Measurements from ENCODE around the gene BAIAP2L1.

Gene BAIAP2L1

DNA sequence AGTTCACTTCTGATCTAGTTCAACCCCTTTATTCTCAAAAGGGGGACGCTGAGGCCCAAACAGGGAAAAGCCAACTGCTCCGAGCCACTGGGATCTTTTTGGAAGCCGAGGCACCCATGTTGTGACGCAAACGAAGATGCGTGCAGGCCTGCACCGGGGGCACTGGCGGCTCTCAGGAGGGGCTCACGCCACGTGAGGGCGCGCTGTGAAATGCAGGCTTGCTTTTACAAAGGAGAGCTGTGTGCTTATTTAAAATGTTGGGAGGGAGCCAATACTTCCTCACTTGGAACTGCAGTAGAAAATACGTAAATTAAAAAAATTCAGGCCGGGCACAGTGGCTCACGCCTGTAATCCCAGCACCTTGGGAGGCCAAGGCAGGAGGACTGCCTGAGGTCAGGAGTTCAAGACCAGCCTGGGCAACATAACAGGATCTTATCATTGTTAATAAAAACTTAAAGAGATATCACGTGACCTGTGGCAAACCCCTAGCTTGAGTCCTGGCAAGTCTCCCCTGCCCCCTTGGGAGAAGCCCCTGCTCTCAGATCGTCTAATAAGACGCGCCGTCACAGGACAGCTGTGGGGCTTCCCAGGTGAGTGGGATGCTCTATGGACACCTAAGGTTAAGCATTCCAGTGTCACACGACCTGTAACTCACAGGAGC lies 103.1 kb downstream of the BAIAP2L1 start:
- Histone ChIP-seq H3K27ac (ENCODE audit: low read length) (no peak overlapping the region), H3K36me3 (ENCODE audit: control insufficient read depth, low read depth, low read length) (peaks cover 18% of the 10 kb centered on the region)

GRCh38 chr7:98296833-98297232 lies 104.1 kb downstream of the BAIAP2L1 start:
- H3K4me1 ChIP-seq (ENCODE audit: control insufficient read depth, low read depth, low read length) = peaks cover 3% of the 10 kb centered on the region
- H3K27ac ChIP-seq (ENCODE audit: low read length) = no peak overlapping the region
- H3K27me3 ChIP-seq (ENCODE audit: control insufficient read depth, insufficient read depth, low read length) = no peaks in the 10 kb centered on the region
- peaks cover 26% of the 10 kb centered on the region for H3K36me3 ChIP-seq (ENCODE audit: control insufficient read depth, low read depth, low read length)
- H3K9me3 ChIP-seq (ENCODE audit: control insufficient read depth, low read depth, low read length) = no peaks in the 10 kb centered on the region
- no peak overlapping the region for H3K9ac ChIP-seq (ENCODE audit: low read length)
- no peak overlapping the region for H3K4me3 ChIP-seq (ENCODE audit: low read length)

More for the DNA sequence above, 103.1 kb downstream of the BAIAP2L1 start:
- no peaks in the 10 kb centered on the region for H3K27me3 ChIP-seq (ENCODE audit: control insufficient read depth, insufficient read depth, low read length)
- peaks cover 3% of the 10 kb centered on the region for H3K4me1 ChIP-seq (ENCODE audit: control insufficient read depth, low read depth, low read length)
- no peak overlapping the region for H3K9ac ChIP-seq (ENCODE audit: low read length)
- H3K9me3 ChIP-seq (ENCODE audit: control insufficient read depth, low read depth, low read length) = no peaks in the 10 kb centered on the region
- no peak overlapping the region for H3K4me3 ChIP-seq (ENCODE audit: low read length)

GRCh38 chr7:98295467-98296192 lies 105.3 kb downstream of the BAIAP2L1 start:
- no peaks in the 10 kb centered on the region for H3K9me3 ChIP-seq (ENCODE audit: control insufficient read depth, low read depth, low read length)
- H3K4me3 ChIP-seq (ENCODE audit: low read length) = no peak overlapping the region
- H3K36me3 ChIP-seq (ENCODE audit: control insufficient read depth, low read depth, low read length) = peaks cover 27% of the 10 kb centered on the region
- H3K4me1 ChIP-seq (ENCODE audit: control insufficient read depth, low read depth, low read length) = peaks cover 5% of the 10 kb centered on the region
- no peak overlapping the region for H3K9ac ChIP-seq (ENCODE audit: low read length)
- H3K27ac ChIP-seq (ENCODE audit: low read length) = no peak overlapping the region
- H3K27me3 ChIP-seq (ENCODE audit: control insufficient read depth, insufficient read depth, low read length) = no peaks in the 10 kb centered on the region

DNA sequence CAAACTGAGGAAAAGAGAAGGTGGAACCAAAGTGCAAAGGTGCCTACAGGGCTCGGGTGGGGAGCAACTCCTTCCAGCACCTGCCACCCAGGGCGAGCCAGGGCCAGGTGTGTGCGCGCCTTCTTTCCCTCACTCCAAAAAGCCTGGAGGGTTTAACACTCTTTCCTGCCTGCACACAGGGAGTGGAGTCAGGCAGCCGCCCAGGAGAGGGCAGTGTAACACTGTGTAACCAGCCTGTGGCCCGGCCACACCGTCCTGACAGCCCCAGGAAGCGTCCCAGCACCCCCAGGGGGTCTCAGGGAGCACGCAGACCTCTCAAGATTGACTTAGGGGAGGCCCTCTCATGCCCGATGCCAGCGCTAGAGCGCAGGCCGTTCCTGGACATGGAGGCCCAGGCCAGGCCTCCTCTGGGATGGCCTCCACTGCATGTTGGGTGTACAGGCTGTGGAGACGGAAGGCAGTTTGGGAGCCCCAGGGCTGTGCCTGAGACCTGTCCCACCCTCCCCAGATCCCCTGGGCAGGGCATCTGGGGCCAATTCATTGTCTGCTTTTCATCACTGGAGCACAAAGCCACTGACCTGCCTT lies 106.0 kb downstream of the BAIAP2L1 start:
- H3K9me3 ChIP-seq (ENCODE audit: control insufficient read depth, low read depth, low read length) = no peaks in the 10 kb centered on the region
- no peak overlapping the region for H3K27ac ChIP-seq (ENCODE audit: low read length)
- no peaks in the 10 kb centered on the region for H3K27me3 ChIP-seq (ENCODE audit: control insufficient read depth, insufficient read depth, low read length)
- H3K36me3 ChIP-seq (ENCODE audit: control insufficient read depth, low read depth, low read length) = peaks cover 27% of the 10 kb centered on the region
- peaks cover 5% of the 10 kb centered on the region for H3K4me1 ChIP-seq (ENCODE audit: control insufficient read depth, low read depth, low read length)
- H3K9ac ChIP-seq (ENCODE audit: low read length) = no peak overlapping the region
- no peak overlapping the region for H3K4me3 ChIP-seq (ENCODE audit: low read length)

DNA sequence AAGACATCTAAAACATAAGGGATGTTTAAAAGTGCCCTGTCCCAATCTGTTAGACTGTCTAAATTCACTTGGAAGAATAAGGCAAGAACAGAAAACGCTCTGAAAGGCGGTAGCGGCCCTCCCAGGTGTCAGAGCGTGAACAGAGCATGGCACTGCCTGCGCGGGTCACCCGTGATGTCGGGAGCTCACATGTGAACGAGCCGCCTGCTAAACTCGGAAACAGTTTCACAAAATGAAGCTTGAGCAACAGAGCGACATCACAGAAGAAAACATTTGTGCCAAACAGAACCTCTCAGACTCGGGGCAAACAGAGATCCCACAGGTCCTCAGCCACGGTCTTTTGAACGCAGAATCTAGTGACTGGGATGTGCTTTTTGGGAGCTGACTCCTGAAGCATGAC lies 106.6 kb downstream of the BAIAP2L1 start:
- H3K4me1 ChIP-seq (ENCODE audit: control insufficient read depth, low read depth, low read length) = peaks cover 5% of the 10 kb centered on the region
- H3K36me3 ChIP-seq (ENCODE audit: control insufficient read depth, low read depth, low read length) = peaks cover 27% of the 10 kb centered on the region
- no peak overlapping the region for H3K9ac ChIP-seq (ENCODE audit: low read length)
- H3K27me3 ChIP-seq (ENCODE audit: control insufficient read depth, insufficient read depth, low read length) = no peaks in the 10 kb centered on the region
- H3K4me3 ChIP-seq (ENCODE audit: low read length) = no peak overlapping the region
- H3K27ac ChIP-seq (ENCODE audit: low read length) = no peak overlapping the region
- H3K9me3 ChIP-seq (ENCODE audit: control insufficient read depth, low read depth, low read length) = no peaks in the 10 kb centered on the region

DNA sequence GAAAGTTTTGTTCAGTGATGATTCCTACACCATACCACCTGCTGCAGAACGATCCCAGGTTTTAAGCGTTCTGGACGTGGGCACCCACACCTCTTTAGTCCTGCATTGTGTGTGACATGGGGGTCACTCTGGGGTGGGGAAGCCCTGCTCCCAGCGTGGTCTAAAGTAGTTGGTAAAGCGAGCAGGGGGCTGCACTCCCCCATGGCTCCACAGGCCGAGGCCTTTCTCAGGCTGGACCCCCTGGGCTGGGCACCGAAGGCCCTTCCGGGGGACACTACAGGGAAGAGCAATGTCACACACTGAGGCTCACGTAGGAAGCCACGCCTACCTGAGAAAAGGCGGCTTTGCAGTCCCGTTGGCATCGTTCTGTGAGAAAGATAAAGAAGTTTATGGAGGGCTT lies 107.1 kb downstream of the BAIAP2L1 start:
- no peak overlapping the region for H3K9ac ChIP-seq (ENCODE audit: low read length)
- peaks cover 27% of the 10 kb centered on the region for H3K36me3 ChIP-seq (ENCODE audit: control insufficient read depth, low read depth, low read length)
- no peaks in the 10 kb centered on the region for H3K27me3 ChIP-seq (ENCODE audit: control insufficient read depth, insufficient read depth, low read length)
- H3K9me3 ChIP-seq (ENCODE audit: control insufficient read depth, low read depth, low read length) = no peaks in the 10 kb centered on the region
- peaks cover 5% of the 10 kb centered on the region for H3K4me1 ChIP-seq (ENCODE audit: control insufficient read depth, low read depth, low read length)
- no peak overlapping the region for H3K27ac ChIP-seq (ENCODE audit: low read length)
- no peak overlapping the region for H3K4me3 ChIP-seq (ENCODE audit: low read length)

DNA sequence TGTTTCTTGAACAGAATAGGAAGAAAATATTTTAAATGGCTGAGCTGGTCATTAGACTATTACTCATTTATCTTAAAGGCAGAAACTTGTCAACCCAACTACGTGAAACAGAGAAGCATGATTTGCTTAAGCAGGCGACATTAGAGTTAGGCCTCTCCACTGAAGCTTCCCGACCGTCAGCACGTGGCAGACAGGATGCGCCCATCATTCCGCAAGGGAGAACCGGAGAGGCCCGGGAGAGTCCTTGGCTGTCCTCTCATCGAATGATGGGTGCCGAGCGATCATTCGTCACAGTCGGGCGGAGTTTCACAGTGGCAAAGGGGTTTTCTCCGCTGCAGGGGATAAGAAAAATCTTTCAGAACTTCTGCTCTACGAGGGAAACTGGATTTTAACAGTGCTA lies 107.6 kb downstream of the BAIAP2L1 start:
- Histone ChIP-seq H3K4me3 (ENCODE audit: low read length) (no peak overlapping the region), H3K27ac (ENCODE audit: low read length) (no peak overlapping the region), H3K9me3 (ENCODE audit: control insufficient read depth, low read depth, low read length) (no peaks in the 10 kb centered on the region), H3K36me3 (ENCODE audit: control insufficient read depth, low read depth, low read length) (peaks cover 27% of the 10 kb centered on the region), H3K9ac (ENCODE audit: low read length) (no peak overlapping the region), H3K27me3 (ENCODE audit: control insufficient read depth, insufficient read depth, low read length) (no peaks in the 10 kb centered on the region), H3K4me1 (ENCODE audit: control insufficient read depth, low read depth, low read length) (peaks cover 5% of the 10 kb centered on the region)

- Histone ChIP-seq H3K9ac (ENCODE audit: low read length) (no peak overlapping the region), H3K4me3 (ENCODE audit: low read length) (no peak overlapping the region), H3K27ac (ENCODE audit: low read length) (no peak overlapping the region), H3K27me3 (ENCODE audit: control insufficient read depth, insufficient read depth, low read length) (no peaks in the 10 kb centered on the region), H3K9me3 (ENCODE audit: control insufficient read depth, low read depth, low read length) (no peaks in the 10 kb centered on the region), H3K4me1 (ENCODE audit: control insufficient read depth, low read depth, low read length) (peaks cover 11% of the 10 kb centered on the region), H3K36me3 (ENCODE audit: control insufficient read depth, low read depth, low read length) (peaks cover 27% of the 10 kb centered on the region)
Measured at GRCh38 chr7:98291717-98292116, 109.2 kb downstream of the BAIAP2L1 start.

DNA sequence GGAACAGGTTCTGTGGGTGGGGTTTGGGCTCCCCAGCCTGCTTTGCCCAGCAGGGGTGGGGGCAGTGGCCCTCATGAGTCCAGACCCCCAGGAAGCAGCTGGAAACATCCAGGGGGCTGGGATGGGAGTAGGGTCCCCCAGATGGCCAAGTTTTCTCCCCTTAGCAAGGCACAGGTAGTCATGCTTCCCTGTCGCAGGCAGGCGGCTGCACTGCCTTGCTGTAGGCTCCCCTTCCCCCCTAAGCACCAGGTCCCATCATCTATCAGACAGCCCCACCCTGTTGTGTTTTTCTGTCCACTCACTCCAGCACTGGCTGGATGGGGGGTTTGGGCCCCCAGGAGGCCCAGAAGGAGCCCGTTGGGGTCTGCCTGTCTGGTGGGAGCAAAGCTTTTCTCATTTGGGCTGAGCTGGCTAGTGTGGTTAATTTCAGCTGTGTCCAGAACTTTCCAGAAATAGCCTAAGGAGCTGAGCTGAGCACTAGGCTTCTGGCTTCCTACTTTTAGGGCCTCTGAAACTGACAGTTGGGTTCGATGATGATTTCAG lies 111.5 kb downstream of the BAIAP2L1 start:
- no peak overlapping the region for H3K4me3 ChIP-seq (ENCODE audit: low read length)
- H3K27ac ChIP-seq (ENCODE audit: low read length) = no peak overlapping the region
- no peaks in the 10 kb centered on the region for H3K9me3 ChIP-seq (ENCODE audit: control insufficient read depth, low read depth, low read length)
- no peak overlapping the region for H3K9ac ChIP-seq (ENCODE audit: low read length)
- no peaks in the 10 kb centered on the region for H3K27me3 ChIP-seq (ENCODE audit: control insufficient read depth, insufficient read depth, low read length)
- peaks cover 23% of the 10 kb centered on the region for H3K36me3 ChIP-seq (ENCODE audit: control insufficient read depth, low read depth, low read length)
- peaks cover 14% of the 10 kb centered on the region for H3K4me1 ChIP-seq (ENCODE audit: control insufficient read depth, low read depth, low read length)

DNA sequence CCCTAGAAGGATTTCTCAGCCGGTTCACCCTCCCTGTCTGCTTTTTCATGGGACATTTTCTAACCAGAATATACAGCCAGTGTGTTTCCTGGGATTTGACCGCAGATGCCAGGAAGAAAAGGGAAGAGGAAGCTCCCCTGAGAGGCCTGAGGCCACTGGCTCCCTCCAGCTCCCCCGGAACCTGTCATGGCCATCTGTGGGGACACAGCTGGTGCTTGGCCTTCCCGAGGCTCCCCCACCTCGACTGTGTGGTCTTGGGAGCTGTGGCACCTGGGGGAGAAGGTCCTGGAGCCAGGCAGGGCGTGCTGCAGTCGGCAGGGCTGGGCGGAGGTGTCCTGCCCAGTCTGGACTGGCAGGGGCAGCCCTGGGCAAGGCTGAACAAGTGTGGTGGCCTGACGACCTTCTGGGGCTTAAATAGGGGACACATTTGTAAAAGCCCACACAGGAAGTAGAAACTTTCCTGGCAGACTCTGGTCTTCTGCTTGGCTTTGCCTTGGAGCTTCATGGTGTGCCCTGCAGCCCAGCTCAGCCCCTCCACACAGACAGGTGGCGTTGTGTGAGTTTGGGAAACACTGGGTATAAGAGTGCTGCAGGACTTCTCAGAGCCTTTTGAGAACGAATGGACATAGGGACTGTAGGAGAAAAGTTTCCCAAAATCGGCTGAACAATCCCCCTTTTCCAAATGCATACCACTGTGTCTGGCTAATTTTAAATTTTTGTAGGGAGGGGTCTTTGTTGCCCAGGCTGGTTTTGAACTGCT lies 112.6 kb downstream of the BAIAP2L1 start:
- H3K4me1 ChIP-seq (ENCODE audit: control insufficient read depth, low read depth, low read length) = peaks cover 13% of the 10 kb centered on the region
- H3K27me3 ChIP-seq (ENCODE audit: control insufficient read depth, insufficient read depth, low read length) = no peaks in the 10 kb centered on the region
- no peak overlapping the region for H3K4me3 ChIP-seq (ENCODE audit: low read length)
- no peak overlapping the region for H3K27ac ChIP-seq (ENCODE audit: low read length)
- H3K9ac ChIP-seq (ENCODE audit: low read length) = no peak overlapping the region
- peaks cover 13% of the 10 kb centered on the region for H3K36me3 ChIP-seq (ENCODE audit: control insufficient read depth, low read depth, low read length)
- H3K9me3 ChIP-seq (ENCODE audit: control insufficient read depth, low read depth, low read length) = no peaks in the 10 kb centered on the region

GRCh38 chr7:98287486-98287959 lies 113.4 kb downstream of the BAIAP2L1 start:
- H3K9ac ChIP-seq (ENCODE audit: low read length) = no peak overlapping the region
- H3K9me3 ChIP-seq (ENCODE audit: control insufficient read depth, low read depth, low read length) = no peaks in the 10 kb centered on the region
- no peak overlapping the region for H3K4me3 ChIP-seq (ENCODE audit: low read length)
- peaks cover 16% of the 10 kb centered on the region for H3K4me1 ChIP-seq (ENCODE audit: control insufficient read depth, low read depth, low read length)
- peaks cover 7% of the 10 kb centered on the region for H3K36me3 ChIP-seq (ENCODE audit: control insufficient read depth, low read depth, low read length)
- H3K27me3 ChIP-seq (ENCODE audit: control insufficient read depth, insufficient read depth, low read length) = peaks cover 3% of the 10 kb centered on the region
- H3K27ac ChIP-seq (ENCODE audit: low read length) = no peak overlapping the region

Data from iPS-18a (cell line).